GM21447 (cell line): ENCODE data around the gene NEUROG2.
A peak's percentile ranks its signal among the peaks of the same experiment; 100 is the strongest.
"Not testable (repeated sequence)": the region's sequence is repeated elsewhere in the genome, so short reads cannot be mapped to it uniquely, and the experiment has no call there.

ENCODE experiments used
- ATAC-seq: cut with Tn5 transposase; IDR thresholded peaks from one replicate; pipeline ENCODE4 v1.9.1; 2021; ENCODE audit not compliant: unreplicated experiment

Gene NEUROG2

GRCh38 chr4:112516066-112516470 lies at the start of gene NEUROG2:
NEUROG2 (minus strand) TSS chr4:112516180; CDS start chr4:112515475, 705 bp downstream.
- ATAC-seq, result no peak

DNA sequence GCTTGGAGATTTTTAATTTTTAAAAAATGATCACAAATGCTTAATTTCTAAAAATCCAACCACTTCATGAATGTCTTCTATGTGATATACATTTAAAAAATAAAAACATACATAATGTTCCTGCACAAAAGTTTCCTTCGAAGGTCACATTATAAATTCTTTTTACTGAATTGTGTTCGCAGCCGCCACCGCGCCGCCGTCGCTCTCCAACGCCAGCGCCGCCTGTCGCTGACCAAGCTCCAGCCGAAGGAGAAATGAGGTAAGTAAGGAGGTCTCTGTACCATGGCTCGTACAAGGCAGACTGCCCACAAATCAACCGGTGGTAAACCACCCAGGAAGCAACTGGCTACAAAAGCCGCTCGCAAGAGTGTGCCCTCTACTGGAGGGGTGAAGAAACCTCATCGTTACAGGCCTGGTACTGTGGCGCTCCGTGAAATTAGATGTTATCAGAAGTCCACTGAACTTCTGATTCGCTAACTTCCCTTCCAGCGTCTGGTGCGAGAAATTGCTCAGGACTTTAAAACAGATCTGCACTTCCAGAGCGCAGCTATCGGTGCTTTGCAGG lies 48.8 kb upstream of the NEUROG2 start:
- no peak for ATAC-seq

DNA sequence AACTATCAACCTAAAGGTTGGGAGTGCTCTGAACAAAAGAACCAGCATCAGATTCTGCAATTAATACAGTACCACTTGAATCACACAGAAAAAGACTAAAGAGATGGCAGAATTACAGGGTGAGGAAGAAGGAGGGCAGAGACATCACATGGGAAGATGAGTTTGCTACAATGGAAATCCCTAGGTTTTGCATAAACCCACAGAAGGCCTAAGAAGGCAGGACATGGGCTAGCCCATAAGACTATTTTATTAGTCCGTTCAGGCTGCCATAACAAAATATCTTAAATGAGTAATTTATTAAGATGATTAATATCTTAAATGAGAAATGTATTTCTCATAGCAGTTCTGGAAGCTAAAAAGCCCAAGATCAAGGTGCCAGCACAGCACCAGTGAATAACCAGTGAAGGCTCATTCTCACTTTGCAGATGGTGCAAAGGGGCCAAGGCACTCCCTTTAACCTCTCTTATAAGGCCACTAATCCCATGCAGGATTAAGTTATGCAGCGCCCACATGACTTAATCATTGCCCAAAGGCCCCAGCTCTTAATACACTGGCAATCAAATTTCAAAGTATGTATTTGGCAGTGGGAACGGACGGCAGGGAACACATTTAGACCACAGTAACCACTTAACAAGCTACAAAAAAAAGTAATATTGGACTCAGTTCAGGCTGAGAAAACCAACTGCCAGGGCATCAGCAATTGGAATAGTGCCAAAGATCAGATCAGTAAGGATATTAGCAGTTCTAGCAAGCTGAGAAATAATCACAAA lies 47.6 kb upstream of the NEUROG2 start:
- no peak for ATAC-seq

- ATAC-seq, result no peak
Observed at GRCh38 chr4:112562254-112562879, 46.4 kb upstream of the NEUROG2 start.

DNA sequence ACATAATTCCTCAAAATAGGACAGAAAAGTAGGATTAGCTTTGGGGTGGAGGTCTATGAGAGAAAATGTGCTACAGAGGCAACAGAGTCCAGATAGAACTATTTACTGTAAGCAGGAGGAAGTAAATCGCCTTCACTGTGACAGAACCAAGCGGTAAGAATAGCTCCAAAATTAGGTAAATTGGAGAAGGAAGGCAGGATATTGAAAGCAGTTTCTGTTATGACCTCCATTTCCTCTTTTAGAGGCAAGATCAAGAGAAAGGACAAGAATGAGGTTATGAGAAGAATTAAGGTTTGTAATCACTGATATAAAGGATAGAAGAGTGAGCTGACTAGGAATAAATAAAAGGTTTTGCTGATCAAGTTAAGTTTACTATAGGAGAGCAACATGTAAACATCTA lies 44.1 kb upstream of the NEUROG2 start:
- ATAC-seq, result peak; percentile 74

DNA sequence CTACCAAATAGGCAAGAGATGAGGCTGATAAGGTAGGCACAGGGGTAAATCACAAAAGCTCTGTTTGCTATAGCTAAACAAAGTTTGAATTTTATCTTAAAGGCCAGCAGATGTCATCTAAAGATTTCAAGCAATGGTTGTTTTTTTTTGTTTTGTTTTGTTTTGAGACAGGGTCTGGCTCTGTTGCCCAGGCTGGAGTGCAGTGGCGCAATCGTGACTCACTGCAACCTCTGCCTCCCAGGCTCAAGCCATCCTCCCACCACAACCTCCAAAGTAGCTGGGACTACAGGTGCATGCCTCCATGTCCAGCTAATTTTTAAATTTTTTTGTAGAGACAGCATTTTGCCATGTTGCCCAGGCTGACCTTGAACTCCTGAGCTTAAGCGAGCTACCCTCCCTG lies 43.1 kb upstream of the NEUROG2 start:
- no peak for ATAC-seq

DNA sequence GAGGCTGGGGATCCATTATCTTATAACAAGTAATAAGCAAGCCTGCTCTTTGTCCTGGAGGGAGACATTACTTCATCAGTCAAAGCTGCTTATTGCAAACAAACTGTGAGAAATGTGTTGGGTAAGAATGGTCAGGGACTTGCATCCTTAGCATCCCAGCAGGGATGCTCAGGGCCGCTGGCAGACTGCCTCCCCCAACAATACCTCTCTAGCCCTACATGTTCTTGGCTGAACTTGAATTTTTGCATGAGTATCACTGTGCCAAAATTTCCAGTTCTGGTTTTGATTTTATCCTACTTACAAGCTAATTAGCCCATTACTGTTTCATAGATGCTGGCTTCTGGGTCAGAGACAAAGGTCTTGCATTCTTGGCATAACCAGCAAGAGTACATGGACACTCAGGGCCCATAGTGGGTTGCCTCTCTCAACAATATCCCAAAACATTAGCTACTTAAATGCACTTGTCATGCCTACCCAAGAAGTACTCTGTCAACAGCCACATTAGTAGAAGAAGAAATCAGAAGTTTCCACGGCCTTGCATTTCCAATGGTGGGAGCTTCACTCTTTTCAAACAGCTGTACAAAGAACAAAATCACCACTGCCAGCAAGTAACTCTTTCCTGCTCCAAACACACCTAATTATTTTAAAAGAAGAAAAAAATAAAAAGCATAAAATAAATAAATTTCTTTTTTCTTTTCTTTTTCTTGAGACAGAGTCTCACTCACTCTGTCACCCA lies 41.9 kb upstream of the NEUROG2 start:
- no peak for ATAC-seq

DNA sequence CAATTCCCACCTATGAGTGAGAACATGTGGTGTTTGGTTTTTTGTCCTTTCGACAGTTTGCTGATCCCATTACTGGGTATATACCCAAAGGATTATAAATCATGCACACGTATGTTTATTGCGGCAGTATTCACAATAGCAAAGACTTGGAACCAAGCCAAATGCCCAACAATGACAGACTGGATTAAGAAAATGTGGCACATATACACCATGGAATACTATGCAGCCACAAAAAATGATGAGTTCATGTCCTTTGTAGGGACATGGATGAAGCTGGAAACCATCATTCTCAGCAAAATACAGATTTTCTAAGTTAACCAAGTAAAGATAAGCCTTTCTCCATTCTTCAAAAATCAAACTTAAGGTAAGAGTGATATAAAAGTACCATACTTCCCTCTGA lies 38.3 kb upstream of the NEUROG2 start:
- ATAC-seq, result not testable (repeated sequence)

DNA sequence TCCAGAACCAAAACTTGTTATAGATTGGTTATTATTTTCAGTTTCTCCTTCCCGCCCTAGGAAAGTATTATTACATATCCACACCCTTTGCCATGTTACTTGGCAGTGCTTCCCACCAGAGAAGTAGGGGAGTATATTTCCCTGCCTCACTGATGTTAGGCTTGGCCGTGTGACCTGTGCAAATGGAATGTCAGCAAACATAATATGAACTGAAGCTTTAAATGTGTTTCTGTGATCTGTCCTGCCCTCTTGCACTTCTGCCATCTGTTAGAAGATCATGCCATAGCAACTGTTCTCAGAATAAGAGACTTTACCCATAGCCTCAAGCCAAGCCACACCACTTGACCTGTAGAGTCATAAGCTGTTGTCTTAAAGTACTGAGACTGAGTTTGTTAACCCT lies 36.7 kb upstream of the NEUROG2 start:
- no peak for ATAC-seq

- no peak for ATAC-seq
Observed at GRCh38 chr4:112550728-112551127, 34.7 kb upstream of the NEUROG2 start.

- no peak for ATAC-seq
Observed at GRCh38 chr4:112546476-112546875, 30.5 kb upstream of the NEUROG2 start.

GRCh38 chr4:112545346-112545745 lies 29.4 kb upstream of the NEUROG2 start:
- ATAC-seq, result no peak

- no peak for ATAC-seq
Observed at GRCh38 chr4:112540695-112541094, 24.7 kb upstream of the NEUROG2 start.

DNA sequence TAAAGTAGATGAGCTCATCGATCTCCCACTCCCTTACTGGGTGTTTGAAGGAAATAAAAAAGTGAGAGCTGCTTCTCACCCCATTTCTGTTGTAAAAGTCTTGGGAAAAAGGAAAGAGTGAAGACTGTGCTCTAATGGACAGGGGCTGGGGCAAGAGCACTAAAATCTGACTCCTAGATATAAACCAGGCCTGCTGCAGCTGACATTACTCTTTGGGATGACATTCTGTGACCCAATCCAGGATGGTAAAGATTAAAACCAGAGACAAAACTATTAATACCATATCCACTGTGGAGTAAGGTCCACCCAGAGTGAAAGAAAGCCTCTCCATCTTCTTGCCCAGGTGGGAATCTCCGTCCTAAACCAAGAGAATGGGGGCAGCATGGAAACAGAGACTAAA lies 20.1 kb upstream of the NEUROG2 start:
- ATAC-seq, result no peak

- ATAC-seq, result no peak
Observed at GRCh38 chr4:112532267-112532666, 16.3 kb upstream of the NEUROG2 start.

GRCh38 chr4:112531146-112531545 lies 15.2 kb upstream of the NEUROG2 start:
- ATAC-seq, result no peak

GRCh38 chr4:112526061-112526460 lies 10.1 kb upstream of the NEUROG2 start:
- ATAC-seq, result no peak

DNA sequence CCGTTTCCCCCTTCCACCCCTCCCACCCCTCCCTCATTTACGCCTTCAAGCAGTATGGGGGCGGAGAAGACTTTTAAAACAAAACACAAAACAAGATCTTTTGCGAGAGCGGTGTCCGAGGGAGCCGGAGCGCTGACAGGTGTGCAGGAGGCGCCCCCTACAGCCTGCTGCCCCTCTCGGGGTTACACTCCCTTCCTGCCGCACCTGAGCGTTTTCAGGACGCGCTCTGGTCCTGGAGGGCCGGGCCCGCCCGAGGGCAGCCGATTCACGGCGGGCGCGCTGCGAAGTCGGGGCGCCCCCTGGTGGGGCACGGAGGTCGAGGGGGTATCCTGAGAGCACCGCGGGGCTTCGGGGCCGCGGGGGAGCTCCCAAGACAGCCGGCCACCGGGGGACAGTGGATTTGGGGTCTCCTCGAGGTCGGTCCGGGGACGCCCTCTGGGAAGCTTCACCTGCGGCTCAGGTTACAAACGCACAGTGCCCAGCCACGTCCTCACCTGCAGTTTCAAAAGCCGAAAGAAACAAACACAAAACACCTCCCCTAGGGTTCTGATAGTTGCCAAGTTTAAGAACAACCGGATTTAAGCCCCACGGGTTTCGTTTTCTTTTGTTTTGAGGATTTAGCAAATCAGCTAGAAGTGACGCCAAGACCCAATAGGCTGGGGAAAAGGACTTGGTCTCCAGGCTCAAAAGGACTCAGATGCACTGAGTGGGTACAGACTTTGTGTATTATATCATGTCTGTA lies 8.0 kb upstream of the NEUROG2 start:
- ATAC-seq, result peak; percentile 74

DNA sequence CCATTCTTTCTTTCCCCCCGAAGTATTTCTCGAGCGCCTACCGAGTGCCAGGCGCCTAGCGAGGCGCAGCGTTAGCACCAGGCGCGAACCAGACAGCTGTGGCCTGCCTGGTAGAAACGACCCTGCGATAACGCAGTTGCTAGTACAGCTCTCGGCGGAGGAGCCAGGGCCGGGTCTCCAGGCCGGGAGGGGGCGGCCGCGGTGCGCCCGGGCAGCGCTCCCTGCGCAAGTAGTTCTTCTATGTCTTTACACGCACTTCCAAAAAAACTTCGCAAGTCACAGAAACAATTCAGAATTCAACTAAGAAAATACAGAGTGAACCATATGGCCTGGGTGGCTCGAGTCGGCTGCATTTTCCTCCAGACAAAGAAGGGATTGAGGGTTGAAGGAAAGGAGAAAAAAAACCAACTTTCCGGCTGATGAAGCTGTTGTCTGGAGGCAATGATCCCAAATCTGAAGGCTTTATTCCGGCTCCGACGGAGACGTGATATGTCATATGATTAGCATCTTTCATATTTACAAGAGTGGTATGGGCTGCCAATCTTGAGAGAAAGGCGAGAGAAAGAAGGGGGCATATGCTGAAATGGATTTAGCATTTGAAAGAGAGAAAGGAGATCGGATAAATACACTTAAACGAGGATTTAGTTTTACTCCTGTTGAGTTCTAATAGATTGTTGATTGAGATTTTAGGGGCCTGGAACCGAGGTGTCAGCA lies 7.2 kb upstream of the NEUROG2 start:
- ATAC-seq, result peak; percentile 40

- ATAC-seq, result not testable (repeated sequence)
Observed at GRCh38 chr4:112522431-112522830, 6.5 kb upstream of the NEUROG2 start.
